Measurements from ENCODE around the gene MLIP. TPM values are rescaled to one million over a fixed set of nuclear protein-coding genes. Genes with fewer than 3 reads are reported as not detected.

MLIP gene
- total RNA-seq, 1 donor from 2014 or later, result not detected

DNA sequence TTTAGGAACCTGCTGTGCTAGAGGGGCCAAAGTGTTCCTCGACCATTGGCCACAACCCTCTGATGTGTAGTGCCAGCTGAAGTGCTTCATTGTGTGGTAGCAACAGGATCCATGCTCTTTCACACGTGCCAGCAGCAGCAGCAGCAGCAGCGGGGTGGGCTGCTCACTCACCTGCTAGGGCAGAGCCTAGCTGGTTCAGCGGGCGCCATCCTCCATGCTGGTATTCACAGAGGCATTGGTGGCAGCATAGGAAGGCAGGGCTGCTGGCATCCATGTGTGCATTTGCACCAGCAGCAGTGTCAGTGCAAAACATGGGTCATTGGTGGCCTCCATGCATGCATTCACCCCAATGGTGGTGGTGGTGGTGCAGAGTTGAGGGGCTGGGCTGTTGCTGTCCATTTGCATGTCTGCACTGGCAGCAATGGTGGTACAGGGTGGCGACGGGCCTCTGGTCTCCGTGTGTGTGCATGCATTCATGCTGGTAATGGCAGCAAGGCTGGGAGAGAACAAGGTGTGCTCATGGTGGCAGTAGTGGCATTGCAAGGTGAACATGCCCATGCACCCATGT lies 183.8 kb downstream of the MLIP start:
- Histone ChIP-seq H3K27ac (no peak overlapping the region), H3K4me2 (no peak overlapping the region), H4K20me1 (ENCODE audit: low read depth) (no peaks in the 10 kb centered on the region), H3K4me1 (no peaks in the 10 kb centered on the region), H3K9me3 (ENCODE audit: low read depth) (no peaks in the 10 kb centered on the region), H3K9ac (no peak overlapping the region), H3K27me3 (no peaks in the 10 kb centered on the region), H2AFZ (replicated peaks) (no peak overlapping the region), H3F3A (ENCODE audit: low read depth) (no peaks in the 10 kb centered on the region), H3K79me2 (ENCODE audit: low read depth) (no peaks in the 10 kb centered on the region), H3K4me3 (no peak overlapping the region), H3K36me3 (no peaks in the 10 kb centered on the region)
- no peaks in the 10 kb centered on the region for H3K4me1 Mint-ChIP-seq
- no peaks in the 10 kb centered on the region for H3K36me3 Mint-ChIP-seq
- no peak overlapping the region for H3K4me3 Mint-ChIP-seq
- TF ChIP-seq EZH2phosphoT487 (IDR thresholded peaks at IDR 0.05), result no peak
- TF ChIP-seq EZH2 (IDR thresholded peaks at IDR 0.05), result no peak
- TF ChIP-seq, protein P1, sequence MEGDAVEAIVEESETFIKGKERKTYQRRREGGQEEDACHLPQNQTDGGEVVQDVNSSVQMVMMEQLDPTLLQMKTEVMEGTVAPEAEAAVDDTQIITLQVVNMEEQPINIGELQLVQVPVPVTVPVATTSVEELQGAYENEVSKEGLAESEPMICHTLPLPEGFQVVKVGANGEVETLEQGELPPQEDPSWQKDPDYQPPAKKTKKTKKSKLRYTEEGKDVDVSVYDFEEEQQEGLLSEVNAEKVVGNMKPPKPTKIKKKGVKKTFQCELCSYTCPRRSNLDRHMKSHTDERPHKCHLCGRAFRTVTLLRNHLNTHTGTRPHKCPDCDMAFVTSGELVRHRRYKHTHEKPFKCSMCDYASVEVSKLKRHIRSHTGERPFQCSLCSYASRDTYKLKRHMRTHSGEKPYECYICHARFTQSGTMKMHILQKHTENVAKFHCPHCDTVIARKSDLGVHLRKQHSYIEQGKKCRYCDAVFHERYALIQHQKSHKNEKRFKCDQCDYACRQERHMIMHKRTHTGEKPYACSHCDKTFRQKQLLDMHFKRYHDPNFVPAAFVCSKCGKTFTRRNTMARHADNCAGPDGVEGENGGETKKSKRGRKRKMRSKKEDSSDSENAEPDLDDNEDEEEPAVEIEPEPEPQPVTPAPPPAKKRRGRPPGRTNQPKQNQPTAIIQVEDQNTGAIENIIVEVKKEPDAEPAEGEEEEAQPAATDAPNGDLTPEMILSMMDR (IDR thresholded peaks at IDR 0.05), result no peak
- peaks cover 4% of the 10 kb centered on the region for H3K27me3 Mint-ChIP-seq (ENCODE audit: insufficient read depth, low read depth)
- DNase-seq (ENCODE audit: low spot score), result no peak
- H3K27ac Mint-ChIP-seq, result no peak overlapping the region
- H3K9me3 Mint-ChIP-seq, result peaks cover 5% of the 10 kb centered on the region

DNA sequence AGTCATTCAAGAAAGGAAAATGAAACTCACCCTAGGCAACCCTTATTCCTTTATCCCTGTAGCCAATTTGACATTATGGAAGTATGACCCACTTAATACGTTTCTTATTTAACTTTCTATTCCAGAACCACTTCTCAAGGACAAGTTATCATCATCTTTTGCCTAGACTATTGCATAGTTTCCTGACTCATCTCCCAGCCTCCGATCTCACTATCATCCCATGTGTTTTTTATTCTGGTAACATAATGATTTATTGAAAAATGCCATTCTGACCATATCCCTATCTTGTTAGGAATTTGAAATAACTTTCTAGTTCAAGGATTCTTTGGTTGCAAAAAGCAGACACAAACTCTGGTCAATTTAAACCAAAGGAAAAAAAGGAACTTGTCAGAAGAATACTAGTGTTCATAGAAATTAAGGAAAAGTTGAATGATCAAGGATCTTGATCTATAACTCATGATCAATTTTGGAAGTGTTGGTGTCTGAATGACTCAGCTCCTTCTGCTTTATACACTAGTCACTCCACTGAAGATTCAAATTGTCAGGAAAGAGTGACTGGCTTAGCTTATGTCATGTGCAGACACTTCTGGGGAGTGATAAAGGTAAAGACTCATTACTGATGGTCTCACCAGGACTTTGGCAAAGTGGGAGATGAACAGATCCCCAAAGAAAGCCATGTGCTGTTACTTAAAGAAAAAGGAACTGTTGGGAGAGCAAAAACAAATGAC lies 188.5 kb downstream of the MLIP start:
- Mint-ChIP-seq H3K36me3 (no peaks in the 10 kb centered on the region), H3K27me3 (ENCODE audit: insufficient read depth, low read depth) (peaks cover 4% of the 10 kb centered on the region), H3K9me3 (peaks cover 5% of the 10 kb centered on the region), H3K4me3 (no peak overlapping the region), H3K4me1 (no peaks in the 10 kb centered on the region), H3K27ac (no peak overlapping the region)
- Histone ChIP-seq H3K9ac (no peak overlapping the region), H3K4me3 (no peak overlapping the region), H2AFZ (replicated peaks) (no peak overlapping the region), H3K4me1 (no peaks in the 10 kb centered on the region), H3K79me2 (ENCODE audit: low read depth) (no peaks in the 10 kb centered on the region), H3K27ac (no peak overlapping the region), H3K4me2 (no peak overlapping the region), H3F3A (ENCODE audit: low read depth) (no peaks in the 10 kb centered on the region), H4K20me1 (ENCODE audit: low read depth) (no peaks in the 10 kb centered on the region), H3K27me3 (no peaks in the 10 kb centered on the region), H3K36me3 (no peaks in the 10 kb centered on the region), H3K9me3 (ENCODE audit: low read depth) (no peaks in the 10 kb centered on the region)
- TF ChIP-seq EZH2phosphoT487 (IDR thresholded peaks at IDR 0.05) (no peak), EZH2 (IDR thresholded peaks at IDR 0.05) (no peak)
- TF ChIP-seq, protein P1 (IDR thresholded peaks at IDR 0.05), result no peak
- no peak for DNase-seq (ENCODE audit: low spot score)

DNA sequence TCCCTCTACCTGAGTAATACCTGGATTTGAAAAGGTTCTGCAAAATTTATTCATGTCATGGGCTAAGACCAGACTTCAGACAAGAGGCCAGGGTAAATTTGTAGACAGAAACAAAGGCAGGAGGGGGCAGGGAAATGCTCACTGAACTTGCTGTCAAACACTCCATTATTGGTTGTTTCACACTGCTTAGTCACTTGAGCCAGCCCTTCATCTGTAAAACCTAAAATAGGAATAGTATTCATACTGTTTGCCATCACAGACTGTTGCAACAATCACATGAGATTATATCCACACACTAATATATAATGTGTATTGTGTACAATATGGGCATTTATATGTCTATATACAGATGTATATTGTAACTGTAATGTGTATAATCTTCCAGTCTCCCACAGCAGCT lies 190.5 kb downstream of the MLIP start:
- no peaks in the 10 kb centered on the region for H3K36me3 Mint-ChIP-seq
- H3K9me3 Mint-ChIP-seq, result no peaks in the 10 kb centered on the region
- no peak overlapping the region for H3K27ac Mint-ChIP-seq
- no peaks in the 10 kb centered on the region for H3K27me3 ChIP-seq
- H3K27me3 Mint-ChIP-seq (ENCODE audit: insufficient read depth, low read depth), result no peaks in the 10 kb centered on the region
- no peaks in the 10 kb centered on the region for H3K36me3 ChIP-seq
- no peak overlapping the region for H2AFZ ChIP-seq (replicated peaks)
- no peaks in the 10 kb centered on the region for H4K20me1 ChIP-seq (ENCODE audit: low read depth)
- no peaks in the 10 kb centered on the region for H3K9me3 ChIP-seq (ENCODE audit: low read depth)
- H3K9ac ChIP-seq, result no peak overlapping the region
- H3K27ac ChIP-seq, result no peak overlapping the region
- H3K4me1 Mint-ChIP-seq, result no peaks in the 10 kb centered on the region
- no peaks in the 10 kb centered on the region for H3K79me2 ChIP-seq (ENCODE audit: low read depth)
- no peaks in the 10 kb centered on the region for H3K4me1 ChIP-seq
- DNase-seq (ENCODE audit: low spot score), result no peak
- H3K4me2 ChIP-seq, result no peak overlapping the region
- TF ChIP-seq EZH2 (IDR thresholded peaks at IDR 0.05) (no peak), EZH2phosphoT487 (IDR thresholded peaks at IDR 0.05) (no peak)
- TF ChIP-seq, protein P1 (IDR thresholded peaks at IDR 0.05), result no peak
- no peaks in the 10 kb centered on the region for H3F3A ChIP-seq (ENCODE audit: low read depth)
- H3K4me3 Mint-ChIP-seq, result no peak overlapping the region
- H3K4me3 ChIP-seq, result no peak overlapping the region

Data from neural progenitor cell (in vitro differentiated cells).